ENCODE measurements around the gene IGFN1. TPM values are rescaled to one million over a fixed set of nuclear protein-coding genes. Genes with fewer than 3 reads are reported as not detected.

The IGFN1 gene
- total and polyA plus RNA-seq, 2 of the 8 experiments (the other 6 are each of a cell fraction or from before 2014, with no cell fraction given) = not detected

DNA sequence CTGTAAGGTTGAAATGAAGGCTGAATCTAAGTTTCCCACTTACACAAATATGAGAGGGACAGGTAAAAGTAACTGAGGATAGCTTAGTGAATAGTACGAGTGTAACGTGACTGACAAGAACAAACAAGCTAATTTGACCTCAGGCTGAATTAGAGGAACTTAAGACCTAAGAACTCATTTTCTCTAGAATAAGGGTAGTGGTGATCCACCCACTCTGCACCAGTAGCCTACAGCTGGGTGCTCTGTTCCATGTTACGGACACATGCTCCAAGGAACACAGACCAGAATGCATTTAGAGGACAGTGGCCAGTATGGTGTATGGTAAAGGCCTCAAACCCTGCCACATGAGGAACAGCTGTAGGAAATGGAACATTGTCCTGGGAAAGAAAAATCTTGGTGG lies 21.4 kb upstream of the IGFN1 start:
- Histone ChIP-seq H3K27ac (ENCODE audit: low read depth, low read length) (no peak overlapping the region), H3K9ac (replicated peaks in 1 of 4; ENCODE audit: extremely low read depth in 1 of 4, low read depth in 3 of 4, low read length in 3 of 4) (no peak overlapping the region), H2BK12ac (ENCODE audit: low read depth, low read length) (0 out of 2 replicates have a peak overlapping the region, but pooled peaks have one; percentile 35), H3K4me3 (ENCODE audit: extremely low read depth in 1 of 4, insufficient read depth in 2 of 4, low read depth in 3 of 4, low read length in 4 of 4) (no peak overlapping the region), H4K91ac (replicated peaks; ENCODE audit: insufficient read length, low read length) (no peak overlapping the region), H2BK15ac (ENCODE audit: low read length) (peak overlapping the region; percentile 9; the same call in 1 of the 2 replicates), H3K36me3 (ENCODE audit: control insufficient read depth in 2 of 4, insufficient read depth in 4 of 4, low read length in 3 of 4) (no peaks in the 10 kb centered on the region), H4K5ac (ENCODE audit: insufficient read length, low read depth, low read length) (no peak overlapping the region), H3K23me2 (ENCODE audit: low read depth, low read length) (peaks cover 5% of the 10 kb centered on the region; the same call in 1 of the 2 replicates), H2AFZ (ENCODE audit: low read length) (no peak overlapping the region), H3K23ac (ENCODE audit: insufficient read length) (no peak overlapping the region), H3K79me2 (ENCODE audit: control insufficient read depth in 1 of 2, insufficient read depth in 2 of 2, low read length in 2 of 2) (no peaks in the 10 kb centered on the region), H3K18ac (ENCODE audit: extremely low read depth, low read length) (no peak overlapping the region), H3K9me3 (ENCODE audit: insufficient read depth in 2 of 2, low read depth in 1 of 2, low read length in 1 of 2) (no peaks in the 10 kb centered on the region), H3K27me3 (replicated peaks in 1 of 4; ENCODE audit: control insufficient read depth in 3 of 4, extremely low read depth in 1 of 4, insufficient read depth in 3 of 4, low read length in 3 of 4) (peaks cover 0 to 6% (median 4%) of the 10 kb centered on the region in 4 experiments; a peak in 3 of 7 replicates), H3K56ac (replicated peaks; ENCODE audit: insufficient read length, low read depth, low read length) (no peak overlapping the region), H2AK5ac (ENCODE audit: low read depth, low read length) (no peak overlapping the region), H2BK120ac (replicated peaks; ENCODE audit: low read depth, low read length) (no peak overlapping the region), H2BK5ac (ENCODE audit: low read depth, low read length) (no peak overlapping the region), H4K20me1 (replicated peaks in 1 of 2; ENCODE audit: control insufficient read depth in 1 of 2, insufficient read depth in 2 of 2, low read length in 2 of 2) (no peaks in the 10 kb centered on the region), H3K14ac (ENCODE audit: insufficient read length) (no peak overlapping the region), H4K8ac (ENCODE audit: extremely low read depth, insufficient read depth, low read length) (no peak overlapping the region), H2BK20ac (ENCODE audit: low read length) (no peak overlapping the region), H3K4me2 (ENCODE audit: insufficient read depth in 1 of 2, low read depth in 2 of 2, low read length in 2 of 2) (no peak overlapping the region), H3K4ac (replicated peaks; ENCODE audit: insufficient read length, low read depth, low read length) (no peak overlapping the region), H3K4me1 (replicated peaks in 1 of 4; ENCODE audit: control insufficient read depth in 3 of 4, insufficient read depth in 4 of 4, low read length in 3 of 4) (peaks cover 4 to 9% (median 6%) of the 10 kb centered on the region in 4 experiments; a peak in 6 of 7 replicates), H3K79me1 (ENCODE audit: low read depth, low read length) (no peaks in the 10 kb centered on the region)
- FAIRE-seq = no peak
- no peak for DNase-seq (ENCODE audit: low read depth in 1 of 2, low spot score in 2 of 2)
- 76% methylated on average over 3 of the region's 3 CpGs; no CpG with 5 or more reads in 1 of the 2 experiments for WGBS, 2 experiments (ENCODE audit: extremely low coverage in 1 of 2, insufficient coverage in 1 of 2, insufficient read length in 1 of 2, insufficient replicate concordance in 2 of 2, low coverage in 1 of 2, low lambda C conversion rate in 2 of 2, missing lambda C conversion rate in 1 of 2)
- ChIA-PET POLR2A (ENCODE audit: partially characterized antibody) (interaction anchor here (1.3 to 7.1 kb wide), 5 partner anchors 12 to 23 kb away, joined by 3 to 105 read pairs (median 4); partner anchors contain the start of genes IGFN1 and TMEM9), CTCF (ENCODE audit: partially characterized antibody) (interaction anchor here (1.6 to 3.4 kb wide), 7 partner anchors 10 to 46 kb away, joined by 5 to 14 read pairs (median 10); partner anchors contain the start of gene TMEM9)
- no peak for TF ChIP-seq SP2 (IDR thresholded peaks at IDR 0.05; ENCODE audit: low read length)

Data from H1 (cell line).